Duodenal mucosa (tissue), 2 donors: Measurements from ENCODE around the gene MARCO.

Experiments
- H3K27ac ChIP-seq: one replicate; pipeline ENCODE4 v1.7.0; 2013; ENCODE audit warnings: low read depth, low read length
- H3K27me3 ChIP-seq, 2 donors: one replicate each; pipeline ENCODE4 v1.7.0; 2013; ENCODE audit warnings: low read length in 2 of 2, control low read depth in 1 of 2; ENCODE audit not compliant: insufficient read depth in 2 of 2, control insufficient read depth in 1 of 2
- H3K36me3 ChIP-seq, 2 donors: one replicate each; pipeline ENCODE4 v1.7.0; 2013; ENCODE audit warnings: low read length in 2 of 2, control low read depth in 1 of 2; ENCODE audit not compliant: insufficient read depth in 2 of 2, control insufficient read depth in 1 of 2
- H3K4me1 ChIP-seq, 2 donors: one replicate each; pipeline ENCODE4 v1.7.0; 2013; ENCODE audit warnings: low read length in 2 of 2, control low read depth in 1 of 2; ENCODE audit not compliant: insufficient read depth in 2 of 2, control insufficient read depth in 1 of 2
- H3K4me3 ChIP-seq, 2 donors: one replicate each; pipeline ENCODE4 v1.7.0; 2013; ENCODE audit warnings: low read length in 2 of 2, low read depth in 1 of 2
- H3K9ac ChIP-seq, 2 donors: one replicate each; pipeline ENCODE4 v1.7.0; 2013; ENCODE audit warnings: low read length in 2 of 2, low read depth in 1 of 2
- H3K9me3 ChIP-seq, 2 donors: one replicate each; pipeline ENCODE4 v1.7.0; 2013; ENCODE audit warnings: low read length in 2 of 2, control low read depth in 1 of 2; ENCODE audit not compliant: control insufficient read depth in 1 of 2

MARCO gene

DNA sequence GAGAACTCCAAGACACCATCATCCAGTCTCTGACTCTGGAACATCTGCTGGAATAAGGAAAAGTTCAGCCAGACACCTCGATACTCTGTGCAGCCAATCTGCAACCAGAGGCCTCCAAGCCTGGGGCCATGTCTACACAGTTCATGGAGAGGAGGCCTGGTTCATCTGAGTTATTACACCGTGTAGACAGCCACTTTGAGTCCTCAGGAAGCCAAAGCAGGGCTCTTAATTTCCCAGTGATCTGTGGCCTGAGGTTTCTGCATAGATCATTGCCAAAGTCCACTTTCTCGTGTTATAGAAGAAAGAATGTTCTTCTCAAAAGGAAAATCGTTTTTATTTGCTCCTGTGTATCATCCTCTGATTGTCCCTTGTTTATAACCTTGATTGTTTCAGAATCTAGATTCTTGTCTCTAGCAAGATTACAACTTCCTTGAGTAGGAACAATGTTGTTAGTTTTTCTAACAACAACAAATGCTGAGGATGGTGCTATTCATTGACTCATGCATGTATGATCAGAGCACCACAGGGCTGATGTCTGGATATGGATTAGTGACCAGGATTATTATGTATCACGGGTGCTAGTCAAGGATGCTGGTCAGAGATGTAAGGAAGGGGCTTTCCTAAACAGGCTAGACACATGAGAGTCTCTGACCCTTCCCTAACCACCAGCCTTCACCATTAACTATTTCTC is 30.7 kb upstream of the MARCO start:
- H3K4me1 ChIP-seq: no peaks in the 10 kb centered on the region
- H3K9ac ChIP-seq: no peak overlapping the region
- H3K9me3 ChIP-seq: no peaks in the 10 kb centered on the region
- H3K36me3 ChIP-seq: no peaks in the 10 kb centered on the region
- H3K27me3 ChIP-seq: peaks cover 0 to 4% of the 10 kb centered on the region in 2 donors
- H3K4me3 ChIP-seq: no peak overlapping the region
- H3K27ac ChIP-seq: no peak overlapping the region

DNA sequence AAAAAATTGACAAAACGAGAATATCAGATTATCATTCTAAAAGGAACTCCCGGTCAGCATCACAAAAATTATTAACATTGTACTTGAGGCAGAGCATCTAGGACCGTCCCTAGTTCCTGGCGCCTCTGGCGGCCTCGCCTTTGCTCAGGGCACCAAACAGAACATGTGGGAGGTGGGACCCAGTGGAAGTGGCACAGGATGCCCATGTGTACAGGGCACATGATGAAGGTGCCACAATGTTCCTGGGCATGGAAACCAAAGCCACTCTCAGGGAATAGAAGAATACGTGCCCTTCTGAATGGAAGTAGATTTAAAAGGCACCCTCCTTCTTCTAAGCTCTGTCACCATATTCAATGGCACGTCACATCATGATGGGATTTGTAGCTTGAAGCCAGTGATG is 30.1 kb upstream of the MARCO start:
- no peaks in the 10 kb centered on the region for H3K36me3 ChIP-seq
- H3K9me3 ChIP-seq: no peaks in the 10 kb centered on the region
- H3K4me1 ChIP-seq: no peaks in the 10 kb centered on the region
- H3K27ac ChIP-seq: no peak overlapping the region
- peaks cover 0 to 4% of the 10 kb centered on the region in 2 donors for H3K27me3 ChIP-seq
- no peak overlapping the region for H3K4me3 ChIP-seq
- H3K9ac ChIP-seq: no peak overlapping the region

DNA sequence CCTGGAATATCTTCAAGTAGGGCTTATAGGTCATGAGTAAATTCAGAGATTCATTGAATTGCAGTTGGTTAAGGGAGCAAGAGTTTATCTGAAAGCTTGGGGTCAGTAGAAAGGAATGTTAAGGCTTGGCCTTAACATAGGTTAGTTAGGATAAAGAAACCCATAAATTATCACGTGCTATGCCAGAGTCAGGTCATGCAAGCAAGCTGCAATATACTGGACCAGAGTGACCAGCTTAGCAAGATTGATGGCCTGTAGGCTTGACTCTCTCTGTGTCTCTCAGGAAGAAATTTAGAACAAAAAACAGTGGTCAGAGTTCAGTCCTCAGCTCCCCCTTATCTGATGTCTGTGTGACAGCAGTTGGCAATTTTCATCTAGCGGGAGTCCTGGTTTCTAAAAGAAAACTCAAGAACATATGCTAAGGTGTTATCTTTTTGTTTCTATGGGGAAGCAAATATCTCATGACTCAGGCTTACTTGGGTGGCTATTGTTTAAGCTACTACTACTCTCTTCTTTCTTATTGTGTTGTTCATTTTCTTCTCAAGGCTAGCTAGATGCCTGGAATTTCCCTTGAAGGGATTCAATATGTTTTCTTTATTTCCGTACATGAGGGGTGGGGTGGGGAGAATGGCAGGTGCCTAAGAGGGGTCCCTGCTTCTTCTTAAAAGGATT is 28.7 kb upstream of the MARCO start:
- Histone ChIP-seq H3K27ac (no peak overlapping the region), H3K9me3 (no peaks in the 10 kb centered on the region), H3K4me1 (no peaks in the 10 kb centered on the region), H3K27me3 (no peaks in the 10 kb centered on the region), H3K4me3 (no peak overlapping the region), H3K36me3 (no peaks in the 10 kb centered on the region), H3K9ac (no peak overlapping the region)

DNA sequence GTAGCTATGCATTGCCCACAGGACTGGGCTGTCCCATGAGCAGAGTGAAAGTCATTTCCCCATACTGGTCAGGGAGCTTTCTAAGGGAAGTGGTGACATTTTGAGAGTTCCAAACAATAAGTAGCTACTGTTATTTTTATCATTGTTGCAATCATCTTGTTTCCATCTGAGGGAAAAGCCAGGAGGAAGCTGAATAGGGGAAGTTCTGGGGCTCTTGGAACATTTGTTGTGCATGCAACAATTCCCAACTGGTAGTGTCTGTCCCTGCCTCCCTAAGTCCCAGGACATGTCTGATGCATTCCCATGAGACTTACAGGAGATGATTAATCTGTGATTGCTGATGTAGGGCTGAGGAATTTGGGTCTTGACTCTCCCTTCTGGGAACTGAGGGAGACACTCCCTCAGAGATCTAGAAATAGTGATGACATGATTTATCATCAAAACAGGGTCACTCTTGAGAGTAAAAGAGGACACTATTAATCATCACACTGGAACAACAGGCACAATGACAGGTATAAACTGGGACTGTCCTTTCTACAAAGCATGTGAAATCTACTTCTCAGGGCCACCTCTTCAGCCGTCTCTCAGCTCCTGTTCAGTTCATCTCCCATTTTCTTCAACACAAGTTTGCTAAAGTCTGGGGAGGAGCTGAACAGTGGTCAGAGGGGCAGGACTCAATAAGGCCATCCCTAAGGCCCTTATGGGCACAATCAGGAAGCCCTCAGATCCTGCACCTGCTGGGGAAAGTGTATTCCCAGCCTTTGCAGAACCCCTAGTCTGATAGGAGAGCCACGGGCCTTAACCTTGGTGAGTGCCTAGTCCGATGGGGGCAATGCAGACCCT is 28.0 kb upstream of the MARCO start:
- no peaks in the 10 kb centered on the region for H3K27me3 ChIP-seq
- no peak overlapping the region for H3K27ac ChIP-seq
- H3K4me1 ChIP-seq: no peaks in the 10 kb centered on the region
- no peaks in the 10 kb centered on the region for H3K9me3 ChIP-seq
- H3K4me3 ChIP-seq: no peak overlapping the region
- no peak overlapping the region for H3K9ac ChIP-seq
- H3K36me3 ChIP-seq: no peaks in the 10 kb centered on the region

DNA sequence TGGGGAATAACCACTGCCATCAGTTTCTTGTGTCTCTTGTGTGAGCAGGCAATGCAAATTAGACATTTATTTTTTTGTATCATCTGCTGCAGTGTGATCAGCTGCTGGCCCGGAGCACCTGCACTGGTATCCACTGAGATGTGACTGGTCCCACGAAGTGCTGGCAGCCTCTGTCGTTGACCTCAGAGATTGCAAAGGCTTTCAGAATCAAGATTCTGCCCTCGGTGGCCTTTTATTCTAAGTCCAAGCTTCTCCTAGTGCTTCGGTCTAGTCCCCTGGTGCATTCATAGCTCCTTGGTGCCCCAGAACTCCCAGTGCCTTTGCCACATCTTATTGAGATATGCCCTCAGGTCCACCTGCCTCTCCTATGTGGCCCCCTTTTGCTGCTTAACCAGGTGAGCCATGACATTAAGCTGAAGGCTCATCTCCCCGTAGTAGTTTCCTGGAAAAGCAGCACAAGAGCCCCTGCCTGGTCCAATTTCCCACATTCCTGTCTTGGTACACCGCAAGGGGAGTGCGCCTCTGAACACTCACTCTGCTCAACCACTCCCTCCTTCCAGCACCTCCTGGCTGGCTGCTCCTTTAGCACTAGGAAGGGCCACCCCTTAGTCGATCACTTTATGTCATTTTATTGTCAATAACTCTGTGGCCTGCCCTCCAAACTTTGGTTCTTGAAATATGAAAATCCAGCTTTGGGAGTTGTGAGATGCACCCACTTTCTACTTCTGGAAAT is 27.1 kb upstream of the MARCO start:
- Histone ChIP-seq H3K27me3 (no peaks in the 10 kb centered on the region), H3K4me3 (no peak overlapping the region), H3K9me3 (no peaks in the 10 kb centered on the region), H3K27ac (no peak overlapping the region), H3K9ac (no peak overlapping the region), H3K36me3 (no peaks in the 10 kb centered on the region), H3K4me1 (no peaks in the 10 kb centered on the region)

DNA sequence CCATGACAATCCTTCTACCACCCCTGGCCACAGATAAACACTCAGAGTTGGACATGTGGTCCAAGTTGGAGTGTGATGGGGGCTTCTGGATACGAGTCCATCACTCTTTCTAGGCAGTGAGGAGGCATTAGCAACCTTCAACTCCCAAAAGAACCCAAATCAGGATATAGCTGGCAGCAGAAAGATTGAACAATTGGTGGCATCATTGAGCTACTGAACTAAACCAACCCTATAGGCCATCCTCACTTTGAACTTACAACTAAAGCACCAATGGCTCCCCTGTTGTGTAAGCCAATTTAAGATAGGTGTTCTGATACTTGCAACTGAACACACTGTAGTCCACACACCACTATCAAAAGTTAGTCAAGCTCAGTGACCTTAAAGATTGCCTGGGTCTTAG is 24.0 kb upstream of the MARCO start:
- no peak overlapping the region for H3K27ac ChIP-seq
- H3K27me3 ChIP-seq: no peaks in the 10 kb centered on the region
- no peak overlapping the region for H3K4me3 ChIP-seq
- H3K4me1 ChIP-seq: no peaks in the 10 kb centered on the region
- H3K9me3 ChIP-seq: no peaks in the 10 kb centered on the region
- no peaks in the 10 kb centered on the region for H3K36me3 ChIP-seq
- no peak overlapping the region for H3K9ac ChIP-seq

DNA sequence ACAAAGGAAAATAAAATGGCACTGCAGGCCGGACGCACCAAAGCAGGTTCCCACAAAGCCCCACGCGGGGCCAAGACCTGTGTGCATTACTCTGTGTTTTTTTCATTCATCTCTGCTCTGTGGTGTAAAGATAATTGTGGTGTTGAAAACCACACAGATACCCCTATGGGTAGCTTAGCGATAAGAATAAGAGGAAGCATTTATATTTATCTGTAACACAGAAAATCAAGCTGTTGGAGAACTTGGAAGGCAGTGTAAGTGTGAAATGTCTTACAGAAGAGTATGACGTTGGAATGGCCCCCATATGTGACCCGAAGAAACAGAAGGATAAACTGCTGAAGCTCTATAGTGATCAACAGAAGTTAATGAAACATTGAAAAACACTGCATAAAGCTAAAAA is 20.3 kb upstream of the MARCO start:
- Histone ChIP-seq H3K4me1 (no peaks in the 10 kb centered on the region), H3K4me3 (no peak overlapping the region), H3K9me3 (no peaks in the 10 kb centered on the region), H3K27me3 (peaks cover 0 to 4% of the 10 kb centered on the region in 2 donors), H3K27ac (no peak overlapping the region), H3K9ac (no peak overlapping the region), H3K36me3 (no peaks in the 10 kb centered on the region)

DNA sequence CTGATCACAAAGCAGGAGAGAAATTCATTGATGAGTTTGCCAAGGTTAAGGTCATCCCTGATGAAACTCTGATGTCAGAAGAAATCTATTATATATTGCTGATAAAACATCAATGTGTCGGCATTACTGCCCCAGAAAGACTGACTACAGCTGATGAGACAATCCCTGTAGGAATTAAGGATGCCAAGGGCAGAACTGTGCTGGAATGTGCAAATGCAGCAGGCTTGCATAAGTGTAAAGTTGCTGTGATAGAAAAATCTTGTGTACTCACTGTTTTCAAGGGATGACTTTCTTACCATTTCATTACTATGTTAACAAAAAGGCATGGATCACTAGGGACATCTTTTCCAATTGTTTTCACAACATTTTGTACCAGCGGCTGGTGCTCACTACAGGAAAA is 19.7 kb upstream of the MARCO start:
- no peak overlapping the region for H3K27ac ChIP-seq
- H3K4me3 ChIP-seq: no peak overlapping the region
- peaks cover 0 to 4% of the 10 kb centered on the region in 2 donors for H3K27me3 ChIP-seq
- H3K9ac ChIP-seq: no peak overlapping the region
- H3K4me1 ChIP-seq: no peaks in the 10 kb centered on the region
- no peaks in the 10 kb centered on the region for H3K36me3 ChIP-seq
- H3K9me3 ChIP-seq: no peaks in the 10 kb centered on the region

DNA sequence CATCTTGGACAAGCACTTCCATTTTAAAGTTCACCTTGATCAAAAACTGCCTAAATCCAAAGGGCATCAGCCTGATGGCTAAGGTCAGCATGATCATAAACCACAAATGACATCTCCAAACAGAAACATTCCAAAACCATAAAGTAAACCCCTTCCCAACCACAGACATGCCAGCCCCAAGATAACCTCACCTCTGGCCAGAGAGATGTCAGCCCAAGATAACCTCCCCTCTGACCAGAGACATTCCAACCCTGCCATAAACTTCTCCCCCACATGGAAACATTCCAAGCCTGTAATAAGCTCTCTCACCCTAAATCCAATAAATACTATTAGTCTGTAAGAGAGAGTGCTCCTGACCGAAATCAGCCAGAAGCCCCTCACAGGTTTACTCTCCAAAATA is 18.6 kb upstream of the MARCO start:
- Histone ChIP-seq H3K9me3 (no peaks in the 10 kb centered on the region), H3K36me3 (no peaks in the 10 kb centered on the region), H3K27me3 (peaks cover 0 to 4% of the 10 kb centered on the region in 2 donors)

DNA sequence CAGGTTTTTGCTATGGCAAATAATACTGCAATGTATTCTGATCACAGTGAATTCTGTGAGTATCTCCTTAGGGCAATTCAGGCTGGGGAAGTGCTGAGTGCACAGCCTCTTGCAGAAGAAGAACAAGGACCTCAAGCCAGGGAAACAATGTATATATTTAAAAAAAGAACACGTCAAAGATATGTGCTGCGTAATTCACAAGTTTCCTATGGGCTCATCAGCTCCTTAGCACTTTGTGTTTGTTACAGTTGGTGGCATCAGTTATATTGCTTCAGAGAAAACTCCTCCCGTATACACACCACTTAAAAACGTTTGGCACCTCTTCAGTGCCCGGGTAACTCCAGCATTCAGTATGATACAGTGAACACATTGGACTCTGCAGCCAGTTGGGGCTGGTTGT is 16.5 kb upstream of the MARCO start:
- H3K36me3 ChIP-seq: no peaks in the 10 kb centered on the region
- H3K4me1 ChIP-seq: no peaks in the 10 kb centered on the region
- H3K9ac ChIP-seq: no peak overlapping the region
- H3K27ac ChIP-seq: no peak overlapping the region
- H3K4me3 ChIP-seq: no peak overlapping the region
- peaks cover 0 to 4% of the 10 kb centered on the region in 2 donors for H3K27me3 ChIP-seq
- no peaks in the 10 kb centered on the region for H3K9me3 ChIP-seq

More for the DNA sequence above, 18.6 kb upstream of the MARCO start:
- no peak overlapping the region for H3K27ac ChIP-seq
- H3K9ac ChIP-seq: no peak overlapping the region
- no peaks in the 10 kb centered on the region for H3K4me1 ChIP-seq
- H3K4me3 ChIP-seq: no peak overlapping the region
